Type B pancreatic cell (in vitro differentiated cells): ENCODE data around the gene CNIH3. TPM values are rescaled to one million over a fixed set of nuclear protein-coding genes. Genes with fewer than 3 reads are reported as not detected.

Experiments used
- DNase-seq: peaks from one replicate; pipeline ENCODE4 v3.0.0; 2021; ENCODE audit warnings: mixed read lengths; ENCODE audit not compliant: unreplicated experiment; ENCODE audit errors: extremely low spot score
- H3K27ac Mint-ChIP-seq: 2 replicates; pipeline ENCODE4 v1.8.0; 2021; ENCODE audit warnings: mild to moderate bottlenecking, mixed read lengths
- H3K27me3 Mint-ChIP-seq: 2 replicates; pipeline ENCODE4 v1.8.0; 2021; ENCODE audit warnings: mixed read lengths
- H3K36me3 Mint-ChIP-seq: 2 replicates; pipeline ENCODE4 v1.8.0; 2021; ENCODE audit warnings: mixed read lengths
- H3K4me1 Mint-ChIP-seq: one replicate; pipeline ENCODE4 v1.8.0; 2021; ENCODE audit warnings: mixed read lengths; ENCODE audit not compliant: unreplicated experiment
- H3K4me3 Mint-ChIP-seq: 2 replicates; pipeline ENCODE4 v1.8.0; 2021; ENCODE audit warnings: mild to moderate bottlenecking, mixed read lengths
- H3K9me3 Mint-ChIP-seq: 2 replicates; pipeline ENCODE4 v1.8.0; 2021; ENCODE audit warnings: mixed read lengths
- CTCF ChIP-seq: fragments of 200-600 bp; sonication (generic); conservative IDR thresholded peaks from 2 replicates; pipeline ENCODE4 v1.5.0; 2021; ENCODE audit warnings: antibody characterized with exemption, mild to moderate bottlenecking
- total RNA-seq: library from RNA; stranded (reverse); gene quantifications from 2 replicates; pipeline ENCODE4 v1.2.1, GENCODE V29; 2021; ENCODE audit warnings: low replicate concordance

Gene CNIH3
- total RNA-seq, 1 donor from 2014 or later = 4.5 TPM

DNA sequence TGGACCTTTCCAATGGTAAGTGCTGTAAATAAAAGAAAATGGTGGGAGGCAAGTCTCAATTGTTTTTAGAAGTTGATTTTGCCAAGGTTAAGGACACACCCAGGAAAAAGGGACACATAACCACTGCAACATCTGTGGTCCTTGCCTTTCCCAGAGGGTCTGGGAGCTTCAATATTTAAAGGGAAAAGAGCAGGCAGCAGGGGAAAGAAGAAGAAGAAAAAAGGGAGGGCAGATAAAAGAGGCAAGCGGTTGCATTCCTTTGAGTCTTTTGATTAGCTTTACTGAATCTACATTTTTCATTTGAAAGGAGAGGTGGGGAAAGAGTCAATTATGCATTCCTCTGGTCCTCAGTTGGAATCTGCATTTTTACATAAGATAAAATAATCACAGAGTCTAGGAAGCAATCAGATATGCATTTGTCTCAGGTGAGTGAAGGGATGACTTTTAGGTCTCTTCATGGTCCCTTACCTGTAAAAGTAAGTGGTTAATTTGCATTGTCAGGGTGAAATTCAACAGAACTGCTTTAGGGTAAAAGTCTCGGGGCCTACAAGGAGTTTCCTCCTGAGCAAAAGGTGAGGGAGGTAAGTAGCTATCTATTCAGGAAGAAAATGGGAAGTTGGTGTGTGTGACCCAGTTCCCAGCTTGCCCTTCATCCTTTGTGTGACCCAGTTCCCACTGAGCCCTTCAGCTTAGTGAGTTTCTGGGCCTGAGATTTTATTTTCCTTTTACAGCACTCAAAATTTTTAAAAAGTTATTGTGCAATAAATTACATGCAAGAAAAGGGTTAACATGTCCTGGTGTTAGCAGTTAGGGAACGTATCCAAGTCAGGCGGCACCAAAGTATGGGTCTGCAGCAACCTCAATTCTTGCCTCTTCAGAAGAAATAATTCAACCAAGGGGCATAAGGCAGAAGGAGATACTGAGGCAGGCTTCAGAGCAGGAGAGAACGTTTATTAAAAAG is 8.6 kb upstream of the CNIH3 start:
- Mint-ChIP-seq H3K4me3 (no peak overlapping the region), H3K9me3 (peaks cover 9% of the 10 kb centered on the region), H3K4me1 (no peaks in the 10 kb centered on the region), H3K36me3 (no peaks in the 10 kb centered on the region), H3K27me3 (peaks cover 18% of the 10 kb centered on the region), H3K27ac (no peak overlapping the region)
- no peak for DNase-seq
- TF ChIP-seq CTCF = no peak

DNA sequence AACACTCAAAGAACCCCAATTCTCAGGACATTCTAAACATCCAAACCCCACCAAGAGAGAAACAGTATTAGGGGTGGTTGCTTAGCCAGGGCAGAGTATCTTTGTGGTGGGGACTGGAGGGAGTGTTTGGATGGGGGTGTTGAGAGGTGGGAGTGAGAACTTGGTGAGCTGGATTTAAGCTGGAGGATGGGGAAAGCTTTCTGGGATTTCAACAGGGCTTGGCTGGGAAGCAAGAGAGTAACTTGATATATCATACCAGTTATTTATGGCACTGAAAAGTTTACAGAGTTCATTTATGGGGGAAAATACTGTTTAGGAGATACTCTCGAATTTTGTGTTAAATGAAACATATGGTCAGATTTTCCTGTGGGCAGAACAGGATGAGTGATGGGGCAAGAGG is 6.8 kb upstream of the CNIH3 start:
- Mint-ChIP-seq H3K27ac (no peak overlapping the region), H3K36me3 (no peaks in the 10 kb centered on the region), H3K27me3 (peaks cover 30% of the 10 kb centered on the region), H3K4me1 (no peaks in the 10 kb centered on the region), H3K4me3 (no peak overlapping the region), H3K9me3 (peaks cover 9% of the 10 kb centered on the region)
- no peak for DNase-seq
- TF ChIP-seq CTCF = no peak

DNA sequence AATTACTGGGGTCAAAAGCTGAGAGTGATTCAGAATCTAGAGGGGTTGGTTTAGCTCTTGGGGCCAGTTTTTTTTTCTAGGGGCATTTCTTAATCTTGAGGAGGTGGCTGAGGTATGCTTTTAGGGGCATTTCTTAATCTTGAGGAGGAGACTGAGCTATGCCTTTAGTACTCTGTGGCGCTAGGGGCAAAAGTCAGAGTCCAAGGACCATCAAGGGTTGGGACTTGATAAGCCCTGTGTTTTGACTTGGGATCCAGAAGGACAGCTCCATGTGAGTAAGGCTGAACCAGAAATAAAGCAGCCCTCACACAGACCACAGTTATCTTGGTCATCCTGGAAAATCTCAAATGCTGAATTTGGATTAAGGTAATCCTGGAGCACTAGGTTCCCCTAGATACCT is 3.9 kb upstream of the CNIH3 start:
- Mint-ChIP-seq H3K4me3 (no peak overlapping the region), H3K9me3 (no peaks in the 10 kb centered on the region), H3K27ac (no peak overlapping the region), H3K27me3 (peaks cover 49% of the 10 kb centered on the region), H3K4me1 (peaks cover 5% of the 10 kb centered on the region), H3K36me3 (no peaks in the 10 kb centered on the region)
- no peak for DNase-seq
- TF ChIP-seq CTCF = no peak

- no peak for TF ChIP-seq CTCF
- H3K4me1 Mint-ChIP-seq = peaks cover 8% of the 10 kb centered on the region
- no peak overlapping the region for H3K4me3 Mint-ChIP-seq
- H3K27me3 Mint-ChIP-seq = peaks cover 62% of the 10 kb centered on the region
- H3K36me3 Mint-ChIP-seq = no peaks in the 10 kb centered on the region
- no peaks in the 10 kb centered on the region for H3K9me3 Mint-ChIP-seq
- no peak overlapping the region for H3K27ac Mint-ChIP-seq
- no peak for DNase-seq
Measured at GRCh38 chr1:224613486-224613885, 2.6 kb upstream of the CNIH3 start.

DNA sequence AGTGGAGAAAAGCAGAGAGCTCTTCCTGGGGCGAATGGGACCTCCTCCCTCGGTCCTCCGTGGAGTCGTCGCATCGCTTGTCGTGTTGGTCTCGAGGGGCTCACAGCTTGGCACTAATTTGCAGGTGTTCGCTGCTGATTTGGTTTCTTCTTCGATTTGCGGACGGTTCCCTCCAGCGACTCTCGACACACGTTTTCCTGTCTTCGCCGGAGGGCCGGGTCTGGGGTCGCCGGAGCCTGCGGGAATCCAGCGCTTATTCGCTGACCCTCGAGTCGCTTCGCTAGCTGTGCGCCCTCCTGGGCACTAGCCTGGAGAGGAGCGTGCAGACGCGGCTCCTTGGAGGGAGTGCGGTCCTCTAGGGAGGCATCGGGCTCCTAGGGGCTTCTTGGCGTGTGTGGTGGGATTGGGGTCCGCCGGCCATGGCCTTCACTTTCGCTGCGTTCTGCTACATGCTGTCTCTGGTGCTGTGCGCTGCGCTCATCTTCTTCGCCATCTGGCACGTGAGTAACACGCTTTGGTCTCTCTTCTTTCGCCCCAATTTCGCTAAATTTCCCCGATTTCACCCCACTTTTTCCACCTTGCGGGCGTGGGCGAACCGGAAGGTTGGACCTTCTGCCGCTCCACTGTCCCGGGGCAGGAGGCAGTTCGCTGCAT is 766 bp downstream of the CNIH3 start:
- Mint-ChIP-seq H3K27me3 (peaks cover 83% of the 10 kb centered on the region), H3K4me1 (peaks cover 8% of the 10 kb centered on the region), H3K9me3 (peaks cover 5% of the 10 kb centered on the region), H3K36me3 (no peaks in the 10 kb centered on the region), H3K27ac (no peak overlapping the region), H3K4me3 (peak overlapping the region; percentile 84)
- DNase-seq = no peak
- no peak for TF ChIP-seq CTCF
